Spleen (tissue), 11 donors: ENCODE data around the gene CDR2L. TPM values are rescaled to one million over a fixed set of nuclear protein-coding genes. Genes with fewer than 3 reads are reported as not detected.

Experiments
- DNase-seq: peaks from one replicate; pipeline ENCODE4 v3.0.0-alpha.2; 2020
- H3K27ac ChIP-seq, 8 donors: fragments of 200-600 bp; sonication (generic) in 7 of 8; 1 replicate in 4 of 8; 2 replicates in 4 of 8; pipeline versions ENCODE4 v1.5.0 to v1.8.0; 2016 to 2021; ENCODE audit warnings: inconsistent platforms in 4 of 8, mild to moderate bottlenecking in 4 of 8, moderate library complexity in 1 of 8
- H3K27me3 ChIP-seq, 7 donors: fragments of 200-600 bp; sonication (generic) in 6 of 7; replicated peaks in 1 of 7; 1 replicate in 4 of 7; 2 replicates in 3 of 7; pipeline versions ENCODE4 v1.5.0 to v1.8.0; 2016 to 2021; ENCODE audit warnings: inconsistent platforms in 3 of 7, mild to moderate bottlenecking in 1 of 7
- H3K36me3 ChIP-seq, 6 donors: fragments of 200-600 bp; sonication (generic) in 5 of 6; 1 replicate in 4 of 6; 2 replicates in 2 of 6; pipeline versions ENCODE4 v1.5.0 to v1.8.0; 2016 to 2021; ENCODE audit warnings: inconsistent platforms in 2 of 6
- H3K4me1 ChIP-seq, 6 donors: fragments of 200-600 bp; sonication (generic) in 5 of 6; 1 replicate in 3 of 6; 2 replicates in 3 of 6; pipeline versions ENCODE4 v1.5.0 to v1.8.0; 2016 to 2021; ENCODE audit warnings: inconsistent platforms in 3 of 6
- H3K4me3 ChIP-seq, 8 donors: fragments of 200-600 bp; sonication (generic) in 7 of 8; 1 replicate in 4 of 8; 2 replicates in 4 of 8; pipeline versions ENCODE4 v1.5.0 to v1.8.0; 2016 to 2021; ENCODE audit warnings: inconsistent platforms in 4 of 8, mild to moderate bottlenecking in 4 of 8, moderate library complexity in 2 of 8
- H3K9me3 ChIP-seq, 8 donors: fragments of 200-600 bp; sonication (generic) in 7 of 8; 1 replicate in 4 of 8; 2 replicates in 4 of 8; pipeline versions ENCODE4 v1.5.0 to v1.8.0; 2016 to 2021; ENCODE audit warnings: inconsistent platforms in 4 of 8
- CTCF ChIP-seq, 11 experiments: fragments of 200-600 bp in 7 of 11; fragments of 450-650 bp in 4 of 11; sonication (generic) in 4 of 11; IDR thresholded peaks in 8 of 11; conservative IDR thresholded peaks in 3 of 11; 1 replicate in 7 of 11; 2 replicates in 4 of 11; pipeline versions ENCODE4 v1.4.0 to v1.8.0; 2016 to 2021; ENCODE audit warnings: antibody characterized with exemption in 11 of 11, inconsistent platforms in 4 of 11, mild to moderate bottlenecking in 1 of 11
- POLR2A ChIP-seq, 3 donors: fragments of 450-650 bp; IDR thresholded peaks; one replicate each; pipeline ENCODE4 v1.5.1; 2017; ENCODE audit warnings: antibody characterized with exemption in 3 of 3, mild to moderate bottlenecking in 1 of 3
- POLR2AphosphoS5 ChIP-seq, 3 donors: sonication (generic); formaldehyde crosslinking; IDR thresholded peaks; one replicate each; pipeline ENCODE4 v1.5.1; 2017; ENCODE audit warnings: antibody characterized with exemption in 3 of 3
- WGBS, 5 donors: extraction: QIAGEN DNeasy Blood & Tissue Kit in 3 of 5; methylation state at CpG; one replicate each; pipeline versions ENCODE4 v1.1.5 to v1.1.7; 2013 to 2018; 5-methylcytosine and 5-hydroxymethylcytosine counted together
- intact Hi-C: fragments of 100-400 bp; cut with DNase I; formaldehyde crosslinking; loops from one replicate; pipeline ENCODE4 v1.15.0; 2023; ENCODE audit warnings: low total_unique reads
- polyA plus RNA-seq, 3 donors: library from polyadenylated mRNA; stranded (reverse); fragments of 200-250 nt; gene quantifications; one replicate each; pipeline ENCODE4 v1.2.1, GENCODE V29; 2013
- total RNA-seq, 7 donors: library from RNA; depleted of rRNA in 3 of 7; stranded (reverse); fragments of >200 nt in 3 of 7; fragmentation: NEBNext Ultra II Directional in 4 of 7; extraction: Animal tissue kit (Norgen Biotek cat#: 25700) in 4 of 7; gene quantifications; one replicate each; pipeline versions ENCODE4 v1.1.0 to v1.2.1, GENCODE V29; 2016 to 2021
- donor health status: healthy with polysubstance abuse.
- donor health status: DM: no; HTN: no; CAD: no; lungs with moderate emphysema.
- donor health status: DM: no; HTN: no; CAD: no.
- donor health status: Bipolar disorder and iron deficiency.
- donor health status: healthy.
- donor health status: DM: no; HTN: no; CAD: no.
- donor health status: DM: yes; HTN: yes; CAD: no.

CDR2L gene
- total and polyA plus RNA-seq, 10 donors: 0.48 to 6.0 (median 1.9) TPM

- WGBS, 5 donors: 91 to 93% (median 92%) methylated on average over 12 to 17 of the region's 17 CpGs
These were observed 40.2 kb upstream of the CDR2L start for GRCh38 chr17:74947041-74947754.

DNA sequence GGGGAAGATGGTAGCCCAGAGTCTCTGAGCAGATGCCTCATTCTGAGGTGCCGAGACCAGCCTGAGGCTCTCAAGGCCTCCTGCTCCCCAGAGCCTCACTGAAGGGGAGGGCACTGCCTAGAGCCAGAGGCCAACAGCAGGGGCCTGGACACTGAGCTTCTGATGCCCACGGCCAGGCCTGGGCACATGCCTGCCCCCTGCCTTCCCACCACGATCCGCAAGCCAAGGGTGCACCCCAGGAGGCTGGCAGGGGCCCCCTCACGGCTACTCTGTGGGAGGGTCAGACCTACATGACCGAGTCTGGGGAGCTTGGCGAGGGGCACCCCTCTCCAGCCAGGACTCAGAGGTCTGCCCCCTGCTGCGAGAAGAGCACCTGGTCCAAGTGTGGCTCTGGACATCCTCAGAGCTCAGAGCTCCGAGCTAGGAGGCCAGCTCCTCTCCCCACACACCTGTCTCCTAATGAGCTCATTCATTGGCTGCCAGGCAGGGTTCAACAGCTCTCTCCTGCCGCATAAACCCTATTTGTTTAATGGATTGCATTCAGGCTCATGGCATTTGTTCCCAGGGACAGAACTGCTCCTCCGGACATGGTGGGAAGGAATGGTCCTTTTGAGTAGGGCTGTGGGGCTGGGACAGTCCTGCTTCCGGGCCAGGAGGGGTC is 37.8 kb upstream of the CDR2L start:
- intact Hi-C loops: no loop called here
- Histone ChIP-seq H3K27ac (no peak overlapping the region), H3K9me3 (no peaks in the 10 kb centered on the region), H3K36me3 (peaks cover 0 to 21% (median 2%) of the 10 kb centered on the region in 6 donors), H3K4me3 (no peak overlapping the region), H3K27me3 (peaks cover 0 to 46% (median 0%) of the 10 kb centered on the region in 7 donors), H3K4me1 (no peaks in the 10 kb centered on the region)
- WGBS, 5 donors: 53 to 80% (median 62%) methylated on average over 1 to 12 of the region's 12 CpGs
- DNase-seq: no peak
- no peak for TF ChIP-seq POLR2A (IDR thresholded peaks at IDR 0.05)

More at GRCh38 chr17:74947041-74947754, 40.2 kb upstream of the CDR2L start:
- Histone ChIP-seq H3K9me3 (no peaks in the 10 kb centered on the region), H3K27me3 (peaks cover 0 to 65% (median 0%) of the 10 kb centered on the region in 7 donors), H3K36me3 (peaks cover 0 to 12% (median 2%) of the 10 kb centered on the region in 6 donors), H3K27ac (no peak overlapping the region), H3K4me3 (no peak overlapping the region), H3K4me1 (no peaks in the 10 kb centered on the region)
- TF ChIP-seq POLR2A (IDR thresholded peaks at IDR 0.05): no peak
- TF ChIP-seq CTCF (IDR thresholded peaks at IDR 0.05 in 8 of 11, conservative IDR thresholded peaks at IDR 0.05 in 3 of 11): no peak
- TF ChIP-seq POLR2AphosphoS5 (IDR thresholded peaks at IDR 0.05): no peak
- intact Hi-C loops: no loop called here
- no peak for DNase-seq

- peaks cover 0 to 26% (median 2%) of the 10 kb centered on the region in 6 donors for H3K36me3 ChIP-seq
- H3K4me3 ChIP-seq: no peak overlapping the region
- peaks cover 0 to 46% (median 0%) of the 10 kb centered on the region in 7 donors for H3K27me3 ChIP-seq
- no peak overlapping the region for H3K27ac ChIP-seq
- intact Hi-C loops: no loop called here
- DNase-seq: no peak
- WGBS, 5 donors: 68 to 83% (median 71%) methylated on average over 8 of the region's 8 CpGs; no CpG with 5 or more reads in 1 of the 5 donors
- TF ChIP-seq POLR2A (IDR thresholded peaks at IDR 0.05): no peak
- TF ChIP-seq POLR2AphosphoS5 (IDR thresholded peaks at IDR 0.05): peak in 1 of 3 donors; percentile 6
- H3K9me3 ChIP-seq: no peaks in the 10 kb centered on the region
- H3K4me1 ChIP-seq: no peaks in the 10 kb centered on the region
These were observed 37.2 kb upstream of the CDR2L start for GRCh38 chr17:74950207-74950606.

GRCh38 chr17:74951065-74951464 is 36.4 kb upstream of the CDR2L start:
- Histone ChIP-seq H3K4me1 (no peaks in the 10 kb centered on the region), H3K27me3 (peaks cover 0 to 45% (median 0%) of the 10 kb centered on the region in 7 donors), H3K36me3 (peaks cover 0 to 31% (median 2%) of the 10 kb centered on the region in 6 donors), H3K27ac (no peak overlapping the region), H3K4me3 (no peak overlapping the region), H3K9me3 (no peaks in the 10 kb centered on the region)
- 20 to 100% (median 71%) methylated on average over 1 to 3 of the region's 3 CpGs for WGBS, 5 donors
- TF ChIP-seq CTCF (IDR thresholded peaks at IDR 0.05 in 8 of 11, conservative IDR thresholded peaks at IDR 0.05 in 3 of 11) (no peak), POLR2AphosphoS5 (IDR thresholded peaks at IDR 0.05) (no peak), POLR2A (IDR thresholded peaks at IDR 0.05) (no peak)
- no peak for DNase-seq
- intact Hi-C loops: no loop called here
